Stimulated activated CD8-positive, alpha-beta memory T cell treated with anti-CD3 and anti-CD28 coated beads, Interleukin-4, amount 100 ng/mL, for 48 hours (primary cell): Measurements from ENCODE around the gene SNN.

Experiments used
- DNase-seq: peaks from one replicate; pipeline ENCODE4 v3.0.0-alpha.2; 2020

The SNN gene

GRCh38 chr16:11667824-11668622 is at the start of gene SNN:
Gene SNN, plus strand, starts transcription at chr16:11668455. Its CDS starts 7,605 bp downstream, at chr16:11676060.
- peak; percentile 87 for DNase-seq

DNA sequence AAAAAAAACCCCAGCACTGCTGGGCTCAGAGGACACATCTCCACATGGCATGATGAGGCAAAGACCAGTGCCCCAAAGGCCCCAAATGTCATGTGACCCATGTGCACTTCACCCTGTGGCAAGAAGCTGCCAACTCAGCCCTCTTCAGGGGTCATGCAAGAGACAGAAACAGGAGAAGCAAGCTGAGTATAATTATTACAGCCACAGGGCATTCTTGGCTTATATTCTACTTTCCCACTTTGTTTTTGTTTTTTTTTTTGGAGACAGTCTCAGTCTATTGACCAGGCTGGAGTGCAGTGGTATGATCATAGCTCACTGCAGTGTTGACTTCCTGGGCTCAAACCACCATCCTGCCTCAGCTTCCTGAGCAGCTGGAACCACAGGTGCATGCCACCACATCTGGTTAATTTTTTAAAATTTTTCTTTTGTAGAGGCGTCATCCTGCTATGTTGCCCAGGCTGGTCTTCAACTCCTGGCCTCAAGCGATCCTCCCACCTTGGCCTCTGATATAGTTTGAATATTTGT is 48.9 kb upstream of the SNN start:
- DNase-seq, result no peak

DNA sequence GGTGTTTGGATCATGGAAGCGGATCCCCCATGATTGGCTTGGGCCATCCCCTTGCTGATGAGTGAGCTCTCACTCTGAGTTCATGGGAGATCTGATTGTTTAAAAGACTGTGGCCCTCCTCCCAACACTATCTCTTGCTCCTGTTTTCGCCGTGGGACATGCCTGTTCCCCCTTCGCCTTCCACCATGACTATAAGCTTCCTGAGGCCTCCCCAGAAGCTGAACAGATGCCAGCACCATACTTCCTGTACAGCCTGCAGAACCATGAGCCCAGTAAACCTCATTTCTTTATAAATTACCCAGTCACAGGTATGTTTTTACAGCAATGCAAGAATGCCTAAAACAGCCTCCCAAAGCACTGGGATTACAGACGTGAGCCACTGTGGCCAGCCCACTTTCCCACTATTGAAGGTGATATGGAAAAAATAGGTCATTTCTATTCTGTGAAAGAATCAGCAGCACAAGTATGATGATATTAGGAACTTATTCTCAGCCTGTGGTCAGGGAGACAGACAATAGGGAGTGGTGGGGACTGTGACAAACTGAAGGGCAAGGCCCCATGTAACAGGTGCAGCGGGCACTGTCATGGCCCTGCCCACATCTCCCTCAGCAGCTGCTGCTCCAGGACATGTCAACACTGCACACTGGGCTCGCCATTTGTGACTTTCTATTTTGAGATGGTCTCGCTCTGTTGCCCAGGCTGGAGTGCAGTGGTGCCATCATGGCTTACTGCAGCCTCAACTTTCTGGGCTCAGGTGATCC is 47.8 kb upstream of the SNN start:
- DNase-seq, result no peak

GRCh38 chr16:11621539-11621919 is 46.7 kb upstream of the SNN start:
- no peak for DNase-seq

DNA sequence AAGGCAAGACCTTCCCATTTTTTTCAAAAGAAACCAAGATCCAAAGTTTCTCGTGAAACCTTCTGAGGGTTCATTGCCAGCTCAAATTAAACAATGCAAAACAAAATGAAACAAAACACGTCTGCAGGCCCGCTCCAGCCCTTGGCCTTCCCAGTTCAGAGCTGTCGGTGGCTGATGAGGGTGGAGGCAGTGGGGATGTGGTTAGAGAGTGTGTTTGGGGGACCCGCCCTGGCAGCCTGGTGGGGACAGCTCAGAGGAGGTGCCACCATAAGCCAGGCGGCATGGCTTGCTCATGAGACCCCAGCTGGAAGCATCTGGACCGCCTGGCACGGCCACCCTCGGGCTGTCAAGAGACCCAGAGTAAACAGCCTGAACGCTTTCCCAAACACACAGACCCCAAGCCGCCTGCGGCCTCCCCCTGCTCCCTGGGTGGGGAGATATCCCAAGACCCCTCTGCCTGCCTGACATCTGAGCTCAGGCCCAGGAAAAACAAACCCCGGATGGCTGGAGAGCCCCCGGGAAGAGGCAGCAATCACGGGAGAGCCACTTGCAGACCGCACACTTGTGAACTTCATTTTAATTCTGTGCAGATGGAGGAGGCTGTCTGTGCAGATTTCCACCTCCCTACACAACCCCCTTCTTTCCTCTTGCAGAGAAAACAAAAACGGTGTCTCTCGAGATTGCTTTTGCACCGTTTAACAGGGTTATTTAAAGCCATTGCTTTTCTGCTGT is 46.2 kb upstream of the SNN start:
- DNase-seq, result peak; percentile 60

DNA sequence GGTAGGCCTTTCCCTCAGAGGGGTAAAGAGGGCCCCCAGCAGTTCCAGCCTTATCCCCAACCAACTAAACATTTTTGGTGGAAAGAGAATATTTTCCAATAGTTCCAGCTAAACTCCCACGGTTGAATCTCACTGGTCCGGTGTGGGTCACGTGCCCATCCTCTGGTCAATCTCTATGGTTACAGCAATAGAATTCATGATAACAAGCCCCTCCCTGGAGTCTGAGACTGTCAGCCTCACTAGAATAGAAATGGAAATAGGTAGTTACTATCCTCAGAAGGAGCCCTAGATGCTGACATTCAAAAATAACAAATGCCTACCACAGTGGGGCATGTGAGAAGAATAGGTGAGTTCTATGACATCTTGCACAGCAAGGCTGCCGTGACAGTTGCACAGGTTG is 44.0 kb upstream of the SNN start:
- DNase-seq, result no peak

- no peak for DNase-seq
Measured at GRCh38 chr16:11624636-11625607, 43.3 kb upstream of the SNN start.

GRCh38 chr16:11625769-11626168 is 42.5 kb upstream of the SNN start:
- no peak for DNase-seq

GRCh38 chr16:11626657-11627291 is 41.5 kb upstream of the SNN start:
- no peak for DNase-seq

DNA sequence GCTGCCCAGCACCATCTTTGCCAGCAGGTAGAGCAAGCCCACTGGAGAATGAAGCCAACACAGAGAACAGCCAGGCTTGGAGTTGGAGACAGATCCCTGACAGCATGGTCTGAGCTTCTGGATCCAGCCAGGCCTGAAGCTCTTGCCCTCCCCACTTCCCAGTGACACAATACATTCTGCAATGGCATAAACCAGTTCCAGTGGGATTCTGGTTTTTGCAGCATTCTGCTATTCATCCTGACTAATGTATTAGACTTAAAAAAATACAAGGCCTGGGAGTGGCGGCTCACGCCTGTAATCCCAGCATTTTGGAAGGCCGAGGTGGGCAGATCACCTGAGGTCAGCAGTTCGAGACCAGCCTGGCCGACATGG is 41.0 kb upstream of the SNN start:
- no peak for DNase-seq

DNA sequence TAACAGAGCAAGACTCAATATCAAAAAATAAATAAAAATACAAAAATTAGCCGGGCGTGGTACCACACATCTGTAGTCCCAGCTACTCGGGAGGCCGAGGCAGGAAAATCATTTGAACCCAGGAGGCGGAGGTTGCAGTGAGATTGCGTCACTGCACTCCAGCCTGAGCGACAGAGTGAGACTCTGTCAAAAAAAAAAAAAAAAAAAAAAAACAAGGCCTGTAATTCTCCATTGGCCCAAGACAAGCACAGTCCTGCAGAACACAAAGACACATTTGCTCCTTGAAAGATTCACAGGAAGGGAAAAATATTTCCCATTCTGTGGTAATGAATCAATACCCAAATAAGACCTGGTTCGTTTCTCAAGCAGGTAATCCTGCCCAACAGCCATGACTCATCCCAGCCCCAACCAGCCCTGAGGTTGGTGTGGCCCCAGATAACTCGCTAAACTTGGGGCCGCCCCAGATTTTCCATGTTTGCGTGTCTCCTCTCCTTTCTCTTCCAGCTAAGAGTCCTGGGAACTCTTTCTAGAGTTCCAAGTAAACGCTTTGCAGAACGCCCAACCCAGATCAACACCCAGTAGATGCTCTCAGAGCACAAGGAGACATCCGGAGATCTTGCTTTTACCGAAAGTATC is 40.3 kb upstream of the SNN start:
- no peak for DNase-seq

DNA sequence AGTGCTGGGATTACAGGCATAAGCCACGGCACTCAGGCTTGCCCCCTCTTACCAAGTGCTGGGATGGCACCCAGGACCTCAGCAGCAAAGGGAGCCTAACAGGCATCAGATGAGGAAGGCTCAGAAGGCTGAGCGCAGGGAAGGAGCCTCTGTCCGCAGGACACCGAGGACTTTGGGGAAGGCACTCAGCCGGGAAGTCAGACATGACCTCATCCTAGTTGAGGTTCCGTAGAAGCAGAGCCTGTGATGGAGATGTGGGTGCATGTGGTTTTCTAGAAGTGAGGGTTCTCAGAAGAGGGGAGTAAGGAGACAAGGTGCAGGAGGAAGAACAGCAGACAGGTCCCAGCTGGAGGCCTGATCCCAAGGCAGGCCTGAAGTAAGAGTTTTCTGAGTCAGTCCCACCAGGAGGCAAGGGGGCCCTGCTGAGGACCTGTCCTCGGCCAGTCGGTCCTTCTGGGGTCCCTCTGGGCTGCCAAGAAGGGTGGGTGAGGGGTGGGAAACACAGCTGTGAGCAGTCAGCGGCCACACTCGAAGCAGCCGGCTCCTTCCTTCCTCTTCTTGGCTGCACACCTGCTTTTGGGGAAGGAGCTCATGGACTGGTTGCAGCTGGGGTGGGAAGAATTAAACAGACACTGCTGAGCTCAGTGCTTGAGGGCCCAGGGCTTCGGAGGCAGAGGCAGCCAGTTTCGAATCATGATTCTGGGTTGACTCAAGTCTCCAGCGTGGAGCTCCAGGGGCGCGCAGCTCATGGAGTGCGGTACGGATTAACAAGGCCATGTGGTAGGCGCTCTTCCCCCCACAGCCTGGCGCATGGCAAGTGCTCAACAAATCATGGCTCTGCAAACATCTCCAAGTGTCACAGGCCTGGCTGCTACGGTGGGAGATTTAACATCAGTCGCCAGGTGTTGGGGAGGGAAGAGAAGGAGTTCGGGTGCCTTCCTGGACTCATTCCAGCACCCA is 38.9 kb upstream of the SNN start:
- DNase-seq, result no peak

DNA sequence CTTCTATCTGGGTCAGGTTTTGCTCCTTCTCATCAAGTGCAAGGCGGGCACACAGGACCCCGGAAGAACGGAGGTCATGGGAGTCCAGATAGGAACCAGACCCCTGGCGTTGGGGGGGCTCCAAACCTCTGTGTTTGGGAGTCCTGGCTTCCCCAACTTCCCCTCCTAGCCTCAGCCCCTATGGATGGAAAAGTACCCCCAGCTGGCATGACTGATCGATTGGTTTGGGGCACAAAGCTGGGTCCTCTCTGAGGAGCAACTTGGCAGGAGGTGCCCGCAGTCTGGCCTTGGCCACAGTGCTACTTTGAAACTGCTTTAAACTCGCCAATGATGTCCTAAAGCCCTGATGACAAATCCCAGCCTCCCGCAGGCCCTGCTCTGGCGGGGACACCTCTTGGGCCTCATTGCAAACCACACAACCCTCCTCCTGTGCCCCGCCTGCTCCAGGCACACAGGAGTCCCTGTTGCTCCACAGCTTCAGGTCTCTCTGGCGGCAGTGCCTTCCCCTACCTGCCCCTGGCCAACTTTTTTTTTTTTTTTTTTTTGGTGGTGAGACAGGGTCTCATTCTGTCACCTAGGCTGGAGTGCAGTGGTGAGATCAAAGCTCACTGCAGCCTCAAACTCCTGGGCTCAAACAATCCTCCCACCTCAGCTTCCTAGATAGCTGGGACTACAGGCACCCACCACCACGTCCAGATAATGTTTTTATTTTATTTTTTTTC is 38.0 kb upstream of the SNN start:
- DNase-seq, result no peak

GRCh38 chr16:11630768-11631056 is 37.5 kb upstream of the SNN start:
- no peak for DNase-seq

- DNase-seq, result no peak
Measured at GRCh38 chr16:11631214-11631613, 37.0 kb upstream of the SNN start.

- DNase-seq, result no peak
Measured at GRCh38 chr16:11632455-11632939, 35.8 kb upstream of the SNN start.

- no peak for DNase-seq
Measured at GRCh38 chr16:11633113-11633512, 35.1 kb upstream of the SNN start.

DNA sequence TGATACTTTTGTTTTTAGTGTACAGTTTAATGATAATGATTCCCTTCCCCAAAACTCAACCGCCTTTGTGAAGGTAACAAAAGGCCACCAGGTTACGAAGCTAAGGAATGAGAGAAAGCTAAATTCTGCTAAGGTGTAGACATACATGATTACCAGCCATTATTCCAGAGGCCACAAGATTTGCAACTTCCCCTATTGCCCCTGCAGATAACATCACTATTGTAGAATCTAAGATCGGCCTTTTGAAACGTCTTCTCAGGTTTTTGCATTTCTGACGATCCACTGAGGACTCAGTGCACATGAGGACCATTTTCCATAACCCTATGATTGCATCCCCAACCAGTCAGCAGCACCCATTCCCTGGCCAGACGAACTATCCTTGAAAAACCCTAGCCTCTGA is 33.9 kb upstream of the SNN start:
- no peak for DNase-seq

- DNase-seq, result no peak
Measured at GRCh38 chr16:11635113-11635652, 33.1 kb upstream of the SNN start.
